ENCODE measurements around the gene TUT4. TPM values are rescaled to one million over a fixed set of nuclear protein-coding genes. Genes with fewer than 3 reads are reported as not detected.

The TUT4 gene
- total RNA-seq, 1 experiment from 2014 or later: 37.4 TPM

DNA sequence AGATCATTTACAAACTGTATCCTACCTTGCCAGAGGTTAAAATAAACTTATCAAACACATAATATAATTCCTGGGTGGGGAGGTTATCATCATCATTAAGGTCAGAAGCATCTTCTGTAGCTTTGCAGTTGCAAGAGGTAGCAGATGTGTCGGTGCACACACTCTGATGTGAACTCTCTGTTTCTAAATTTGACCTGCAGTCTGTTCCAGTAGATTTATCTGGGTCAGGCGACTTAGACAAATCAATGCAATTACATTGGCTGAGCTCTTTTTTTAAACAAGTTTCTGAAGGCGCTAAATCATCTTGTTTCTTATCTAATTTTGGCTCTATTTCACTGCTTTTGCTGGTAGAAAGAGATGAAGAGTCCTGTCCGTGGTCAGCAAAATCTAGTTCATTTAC is 78.1 kb downstream of the TUT4 start:
- H4K20me1 ChIP-seq (ENCODE audit: low read length): no peaks in the 10 kb centered on the region
- no peaks in the 10 kb centered on the region for H3K9me3 ChIP-seq (ENCODE audit: low read length)
- no peaks in the 10 kb centered on the region for H3K79me2 ChIP-seq (ENCODE audit: low read length)
- no peaks in the 10 kb centered on the region for H3K9me2 ChIP-seq (replicated peaks; ENCODE audit: low read length)
- TSS peak; percentile 40 for BruUV-seq (replicated peaks)
- no peak for DNase-seq
- no peaks in the 10 kb centered on the region for H3K4me1 ChIP-seq (ENCODE audit: insufficient read depth, low read length)
- no peak overlapping the region for H3K4me3 ChIP-seq (ENCODE audit: low read length)
- no peaks in the 10 kb centered on the region for H3F3A ChIP-seq (ENCODE audit: low read length, unreplicated experiment)
- no peaks in the 10 kb centered on the region; the same call in 1 of the 2 replicates for H3K36me3 ChIP-seq (ENCODE audit: low read depth, low read length)
- ChIA-PET CTCF (no interaction called here), POLR2A (ENCODE audit: unreplicated experiment) (no interaction called here)
- TF ChIP-seq EZH2phosphoT487 (IDR thresholded peaks at IDR 0.05; ENCODE audit: borderline replicate concordance, low read length) (no peak), EZH2 (IDR thresholded peaks at IDR 0.05; ENCODE audit: low read length, unreplicated experiment) (no peak)
- TF ChIP-seq, protein P1, sequence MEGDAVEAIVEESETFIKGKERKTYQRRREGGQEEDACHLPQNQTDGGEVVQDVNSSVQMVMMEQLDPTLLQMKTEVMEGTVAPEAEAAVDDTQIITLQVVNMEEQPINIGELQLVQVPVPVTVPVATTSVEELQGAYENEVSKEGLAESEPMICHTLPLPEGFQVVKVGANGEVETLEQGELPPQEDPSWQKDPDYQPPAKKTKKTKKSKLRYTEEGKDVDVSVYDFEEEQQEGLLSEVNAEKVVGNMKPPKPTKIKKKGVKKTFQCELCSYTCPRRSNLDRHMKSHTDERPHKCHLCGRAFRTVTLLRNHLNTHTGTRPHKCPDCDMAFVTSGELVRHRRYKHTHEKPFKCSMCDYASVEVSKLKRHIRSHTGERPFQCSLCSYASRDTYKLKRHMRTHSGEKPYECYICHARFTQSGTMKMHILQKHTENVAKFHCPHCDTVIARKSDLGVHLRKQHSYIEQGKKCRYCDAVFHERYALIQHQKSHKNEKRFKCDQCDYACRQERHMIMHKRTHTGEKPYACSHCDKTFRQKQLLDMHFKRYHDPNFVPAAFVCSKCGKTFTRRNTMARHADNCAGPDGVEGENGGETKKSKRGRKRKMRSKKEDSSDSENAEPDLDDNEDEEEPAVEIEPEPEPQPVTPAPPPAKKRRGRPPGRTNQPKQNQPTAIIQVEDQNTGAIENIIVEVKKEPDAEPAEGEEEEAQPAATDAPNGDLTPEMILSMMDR (conservative IDR thresholded peaks at IDR 0.05; ENCODE audit: low read depth, low read length): no peak
- no peak overlapping the region for H2AFZ ChIP-seq (ENCODE audit: low read length)
- H3K4me2 ChIP-seq (ENCODE audit: low read length): no peak overlapping the region
- intact Hi-C loops (cut with micrococcal nuclease): no loop called here
- no peak overlapping the region for H3K27ac ChIP-seq (ENCODE audit: low read length)
- no peak for ATAC-seq
- H3K27me3 ChIP-seq (ENCODE audit: low read length): no peaks in the 10 kb centered on the region
- no peak overlapping the region for H3K9ac ChIP-seq (ENCODE audit: low read length)

DNA sequence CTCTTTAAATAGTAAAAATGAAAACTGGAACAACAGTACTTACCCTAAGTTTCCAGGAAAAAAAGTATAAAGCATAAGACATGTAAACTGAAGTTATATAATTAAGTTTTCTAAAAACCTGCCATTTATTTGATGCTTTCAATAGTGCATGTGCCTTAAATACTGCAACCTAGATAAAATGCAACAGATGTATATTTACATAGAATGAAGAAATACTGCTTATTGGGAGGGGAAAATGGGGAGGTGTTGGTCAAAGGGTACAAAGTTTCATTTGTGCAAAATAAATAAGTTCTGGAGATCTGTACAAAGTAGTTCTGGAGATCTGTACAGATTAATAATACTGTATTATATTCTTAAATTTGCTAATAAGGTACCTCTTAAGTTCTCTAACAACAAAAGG is 79.9 kb downstream of the TUT4 start:
- ATAC-seq: no peak
- DNase-seq: no peak
- Histone ChIP-seq H3K9ac (ENCODE audit: low read length) (no peak overlapping the region), H3K4me1 (ENCODE audit: insufficient read depth, low read length) (no peaks in the 10 kb centered on the region), H4K20me1 (ENCODE audit: low read length) (no peaks in the 10 kb centered on the region), H3K79me2 (ENCODE audit: low read length) (no peaks in the 10 kb centered on the region), H3F3A (ENCODE audit: low read length, unreplicated experiment) (no peaks in the 10 kb centered on the region), H3K4me3 (ENCODE audit: low read length) (no peak overlapping the region), H3K9me2 (replicated peaks; ENCODE audit: low read length) (no peaks in the 10 kb centered on the region), H3K9me3 (ENCODE audit: low read length) (no peaks in the 10 kb centered on the region), H3K4me2 (ENCODE audit: low read length) (no peak overlapping the region), H3K36me3 (ENCODE audit: low read depth, low read length) (no peaks in the 10 kb centered on the region; the same call in 1 of the 2 replicates), H2AFZ (ENCODE audit: low read length) (no peak overlapping the region), H3K27ac (ENCODE audit: low read length) (no peak overlapping the region), H3K27me3 (ENCODE audit: low read length) (no peaks in the 10 kb centered on the region)
- no peak for TF ChIP-seq EZH2phosphoT487 (IDR thresholded peaks at IDR 0.05; ENCODE audit: borderline replicate concordance, low read length)
- intact Hi-C loops (cut with micrococcal nuclease): no loop called here
- no TSS peak for BruUV-seq (replicated peaks)
- ChIA-PET POLR2A (ENCODE audit: unreplicated experiment) (no interaction called here), CTCF (no interaction called here)

GRCh38 chr1:52472384-52472783 is 80.5 kb downstream of the TUT4 start:
- CTCF ChIA-PET: no interaction called here
- no TSS peak for BruUV-seq (replicated peaks)
- no peak for ATAC-seq

More at GRCh38 chr1:52472384-52472783, 80.5 kb downstream of the TUT4 start:
- Histone ChIP-seq H2AFZ (ENCODE audit: low read length) (no peak overlapping the region), H3K27me3 (ENCODE audit: low read length) (no peaks in the 10 kb centered on the region), H3K9me2 (replicated peaks; ENCODE audit: low read length) (no peaks in the 10 kb centered on the region), H3K9me3 (ENCODE audit: low read length) (no peaks in the 10 kb centered on the region), H3K27ac (ENCODE audit: low read length) (no peak overlapping the region), H3K4me1 (ENCODE audit: insufficient read depth, low read length) (no peaks in the 10 kb centered on the region), H3K36me3 (ENCODE audit: low read depth, low read length) (no peaks in the 10 kb centered on the region; the same call in 1 of the 2 replicates), H3F3A (ENCODE audit: low read length, unreplicated experiment) (no peaks in the 10 kb centered on the region), H3K4me3 (ENCODE audit: low read length) (no peak overlapping the region), H4K20me1 (ENCODE audit: low read length) (no peaks in the 10 kb centered on the region), H3K9ac (ENCODE audit: low read length) (no peak overlapping the region), H3K4me2 (ENCODE audit: low read length) (no peak overlapping the region), H3K79me2 (ENCODE audit: low read length) (no peaks in the 10 kb centered on the region)
- intact Hi-C loops (cut with micrococcal nuclease): no loop called here
- TF ChIP-seq EZH2phosphoT487 (IDR thresholded peaks at IDR 0.05; ENCODE audit: borderline replicate concordance, low read length) (no peak), EZH2 (IDR thresholded peaks at IDR 0.05; ENCODE audit: low read length, unreplicated experiment) (no peak)
- TF ChIP-seq, protein P1 (conservative IDR thresholded peaks at IDR 0.05; ENCODE audit: low read depth, low read length): no peak
- no peak for DNase-seq
- POLR2A ChIA-PET (ENCODE audit: unreplicated experiment): no interaction called here
